OCI-LY7 (cell line): ENCODE data around the gene PROM2. TPM values are rescaled to one million over a fixed set of nuclear protein-coding genes. Genes with fewer than 3 reads are reported as not detected.

ENCODE experiments used
- BruUV-seq: library from RNA; stranded (reverse); fragments of 400-500 nt; replicated peaks from 2 replicates; lab custom pipeline; 2021; lab: Mats Ljungman, UMichigan
- CTCF ChIA-PET: fragments of 300-600 bp; sonication (Branson Sonifier 250); formaldehyde crosslinking; loops from one replicate; lab custom pipeline; 2022; ENCODE audit warnings: antibody characterized with exemption; ENCODE audit not compliant: unreplicated experiment; lab: Charles Lee
- POLR2A ChIA-PET: fragments of 300-600 bp; sonication (Branson Sonifier 250); formaldehyde crosslinking; loops from one replicate; lab custom pipeline; 2022; ENCODE audit warnings: antibody characterized with exemption; lab: Charles Lee
- DNase-seq: peaks from one replicate; pipeline ENCODE4 v3.0.0-alpha.2; 2015; ENCODE audit warnings: low spot score
- H2AFZ ChIP-seq: fragments of 200-600 bp; sonication (generic), shearing (Covaris generic); 2 replicates; pipeline ENCODE4 v1.6.1; 2014; ENCODE audit warnings: mild to moderate bottlenecking, antibody characterized with exemption, low read length, moderate library complexity
- H3K27ac ChIP-seq: fragments of 200-600 bp; sonication (generic); 2 replicates; pipeline ENCODE4 v1.5.1; 2014; ENCODE audit warnings: mixed run types, low read depth, mild to moderate bottlenecking, moderate library complexity, low read length, inconsistent platforms; ENCODE audit not compliant: poor library complexity, severe bottlenecking
- H3K36me3 ChIP-seq: fragments of 200-600 bp; sonication (generic); 2 replicates; pipeline ENCODE4 v1.6.1; 2014; ENCODE audit warnings: mild to moderate bottlenecking, antibody characterized with exemption, low read length, moderate library complexity, mixed read lengths; ENCODE audit not compliant: insufficient read depth
- H3K4me1 ChIP-seq: fragments of 200-600 bp; sonication (generic); 2 replicates; pipeline ENCODE4 v1.5.1; 2014; ENCODE audit warnings: mild to moderate bottlenecking, low read length; ENCODE audit not compliant: insufficient read depth, poor library complexity, severe bottlenecking
- H3K4me2 ChIP-seq: fragments of 200-600 bp; sonication (generic); 2 replicates; pipeline ENCODE4 v1.6.1; 2014; ENCODE audit warnings: mild to moderate bottlenecking, low read length
- H3K4me3 ChIP-seq: fragments of 200-600 bp; sonication (generic); 2 replicates; pipeline ENCODE4 v1.5.1; 2014; ENCODE audit warnings: mild to moderate bottlenecking, low read depth, low read length; ENCODE audit not compliant: poor library complexity, severe bottlenecking
- H3K79me2 ChIP-seq: fragments of 200-600 bp; sonication (generic); 2 replicates; pipeline ENCODE4 v1.6.1; 2016; ENCODE audit warnings: low read depth, mild to moderate bottlenecking, low read length, moderate library complexity, mixed read lengths; ENCODE audit not compliant: insufficient read depth
- H3K9me2 ChIP-seq: fragments of 200-600 bp; sonication (generic); 2 replicates; pipeline ENCODE4 v1.6.1; 2016; ENCODE audit warnings: mild to moderate bottlenecking, low read length, mixed read lengths; ENCODE audit not compliant: insufficient read depth
- H3K9me3 ChIP-seq: fragments of 200-600 bp; sonication (generic); 2 replicates; pipeline ENCODE4 v1.6.1; 2014; ENCODE audit warnings: mild to moderate bottlenecking, mixed run types, low read length, mixed read lengths
- H4K20me1 ChIP-seq: fragments of 200-600 bp; sonication (generic); 2 replicates; pipeline ENCODE4 v1.6.1; 2014; ENCODE audit warnings: mild to moderate bottlenecking, antibody characterized with exemption, low read length, moderate library complexity, mixed read lengths; ENCODE audit not compliant: insufficient read depth
- EZH2phosphoT487 ChIP-seq: fragments of 200-600 bp; sonication (generic); IDR thresholded peaks from 2 replicates; pipeline ENCODE4 v1.6.1; 2018; ENCODE audit warnings: low read depth, borderline replicate concordance, mild to moderate bottlenecking, mixed run types, antibody characterized with exemption, low read length, moderate library complexity, mixed read lengths
- intact Hi-C: fragments of 100-400 bp; cut with micrococcal nuclease; formaldehyde crosslinking; loops from one replicate; pipeline ENCODE4 v1.10.0; 2022; ENCODE audit not compliant: unreplicated experiment
- total RNA-seq, 2 experiments: library from RNA; depleted of rRNA in 1 of 2; stranded (reverse); fragments of >200 nt in 1 of 2; shearing (Covaris generic) in 1 of 2; gene quantifications; 2 replicates each; pipeline ENCODE4 v1.2.3, GENCODE V29; 2014 to 2022
- TF ChIP-seq, protein P1 (sequence below): fragments of 200-600 bp; sonication (generic); conservative IDR thresholded peaks from 2 replicates; pipeline ENCODE4 v1.5.1; 2014; ENCODE audit warnings: mild to moderate bottlenecking, antibody characterized with exemption, low read length, moderate library complexity, mixed read lengths

Gene PROM2
- total RNA-seq, 2 experiments from 2014 or later: 0.47 TPM; not detected in 1

DNA sequence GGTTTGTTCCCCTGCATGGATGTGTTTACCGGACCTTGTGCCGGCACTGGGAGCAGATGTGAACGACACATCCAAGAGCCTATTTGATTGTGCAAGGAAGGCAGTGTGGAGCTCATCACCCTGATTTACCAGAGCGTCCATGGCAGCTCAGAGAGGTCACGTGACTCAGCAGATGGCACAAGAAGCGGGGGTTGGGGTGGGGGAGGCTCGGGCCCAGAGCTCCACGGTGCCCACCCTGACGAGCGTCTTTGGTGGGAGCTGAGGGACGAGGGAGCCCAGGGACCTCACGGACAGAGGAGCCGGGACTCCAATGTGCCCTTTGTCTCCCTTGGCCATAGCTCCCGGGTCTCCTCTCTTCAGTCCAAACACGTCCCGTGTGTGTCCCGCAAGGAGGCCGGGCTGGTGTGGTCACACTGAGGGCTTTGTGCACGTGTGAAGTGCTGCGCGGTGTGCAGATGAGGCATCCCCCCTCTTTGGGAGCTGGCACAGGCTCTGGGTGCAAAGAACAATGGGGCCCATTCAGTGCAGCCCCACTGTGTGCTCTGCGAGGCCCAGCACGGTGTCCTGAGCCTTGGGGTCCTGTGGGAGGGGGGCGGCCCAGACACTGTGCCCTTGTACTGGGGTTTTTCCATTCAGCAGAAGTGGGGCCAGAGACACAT lies 38.4 kb downstream of the PROM2 start:
- DNase-seq: no peak
- Histone ChIP-seq H3K79me2 (no peaks in the 10 kb centered on the region), H4K20me1 (no peaks in the 10 kb centered on the region), H3K4me2 (no peak overlapping the region), H3K27ac (no peak overlapping the region), H3K36me3 (no peaks in the 10 kb centered on the region), H2AFZ (no peak overlapping the region), H3K4me3 (no peak overlapping the region), H3K9me2 (no peaks in the 10 kb centered on the region), H3K9me3 (no peaks in the 10 kb centered on the region), H3K4me1 (no peaks in the 10 kb centered on the region)
- TF ChIP-seq, protein P1, sequence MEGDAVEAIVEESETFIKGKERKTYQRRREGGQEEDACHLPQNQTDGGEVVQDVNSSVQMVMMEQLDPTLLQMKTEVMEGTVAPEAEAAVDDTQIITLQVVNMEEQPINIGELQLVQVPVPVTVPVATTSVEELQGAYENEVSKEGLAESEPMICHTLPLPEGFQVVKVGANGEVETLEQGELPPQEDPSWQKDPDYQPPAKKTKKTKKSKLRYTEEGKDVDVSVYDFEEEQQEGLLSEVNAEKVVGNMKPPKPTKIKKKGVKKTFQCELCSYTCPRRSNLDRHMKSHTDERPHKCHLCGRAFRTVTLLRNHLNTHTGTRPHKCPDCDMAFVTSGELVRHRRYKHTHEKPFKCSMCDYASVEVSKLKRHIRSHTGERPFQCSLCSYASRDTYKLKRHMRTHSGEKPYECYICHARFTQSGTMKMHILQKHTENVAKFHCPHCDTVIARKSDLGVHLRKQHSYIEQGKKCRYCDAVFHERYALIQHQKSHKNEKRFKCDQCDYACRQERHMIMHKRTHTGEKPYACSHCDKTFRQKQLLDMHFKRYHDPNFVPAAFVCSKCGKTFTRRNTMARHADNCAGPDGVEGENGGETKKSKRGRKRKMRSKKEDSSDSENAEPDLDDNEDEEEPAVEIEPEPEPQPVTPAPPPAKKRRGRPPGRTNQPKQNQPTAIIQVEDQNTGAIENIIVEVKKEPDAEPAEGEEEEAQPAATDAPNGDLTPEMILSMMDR: no peak
- no peak for TF ChIP-seq EZH2phosphoT487
- intact Hi-C loops: no loop called here
- ChIA-PET CTCF (no interaction called here), POLR2A (no interaction called here)
- no TSS peak for BruUV-seq

DNA sequence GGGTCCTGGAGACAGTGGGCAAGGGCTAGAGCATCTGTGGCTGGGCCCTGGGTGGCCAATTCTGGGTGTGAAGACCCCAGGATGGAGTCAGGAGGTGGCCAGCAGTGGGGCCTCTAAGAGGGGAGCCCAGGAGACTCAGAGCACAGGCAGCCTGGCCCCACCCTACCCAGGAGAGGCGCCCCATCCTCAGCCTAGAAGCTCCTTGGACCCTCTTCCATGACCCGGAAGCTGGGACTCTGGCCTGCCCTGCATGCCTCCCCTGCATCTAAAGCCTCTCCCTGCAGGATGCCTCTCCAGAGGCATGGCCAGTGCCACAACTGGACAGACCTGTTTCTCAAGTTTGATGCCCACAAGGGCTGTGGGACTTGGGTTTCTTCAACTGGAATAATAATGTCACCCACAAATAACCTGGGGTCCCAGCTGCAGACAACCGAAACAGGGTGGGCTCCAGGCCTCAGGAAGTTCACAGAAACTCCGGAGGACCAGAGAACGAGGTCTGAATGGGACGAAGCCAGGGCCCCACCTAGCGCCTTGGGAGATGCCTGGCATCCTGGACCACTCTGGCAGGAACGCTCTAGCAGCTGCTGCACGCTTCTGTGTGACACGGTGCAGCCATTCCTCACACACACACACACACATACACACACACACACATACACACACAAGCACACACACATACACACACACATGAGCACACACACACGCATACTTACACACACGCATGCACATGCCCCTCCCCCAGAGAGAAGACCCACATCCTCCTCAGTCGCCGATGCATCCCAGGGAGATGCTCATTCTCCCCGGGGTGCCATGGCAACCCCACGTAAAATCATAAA lies 39.3 kb downstream of the PROM2 start:
- H3K79me2 ChIP-seq: no peaks in the 10 kb centered on the region
- H4K20me1 ChIP-seq: no peaks in the 10 kb centered on the region
- ChIA-PET CTCF (interaction anchor here (0.6 kb wide), 1 partner anchor 18 kb away, joined by 3 read pairs; no protein-coding TSS in a partner anchor), POLR2A (no interaction called here)
- BruUV-seq: no TSS peak
- no peak overlapping the region for H3K4me3 ChIP-seq
- H3K36me3 ChIP-seq: no peaks in the 10 kb centered on the region
- H2AFZ ChIP-seq: no peak overlapping the region
- H3K4me2 ChIP-seq: no peak overlapping the region
- no peak for DNase-seq
- no peak overlapping the region for H3K27ac ChIP-seq
- no peak for TF ChIP-seq EZH2phosphoT487
- TF ChIP-seq, protein P1: no peak
- no peaks in the 10 kb centered on the region for H3K9me3 ChIP-seq
- H3K9me2 ChIP-seq: no peaks in the 10 kb centered on the region
- intact Hi-C loops: no loop called here
- H3K4me1 ChIP-seq: no peaks in the 10 kb centered on the region

DNA sequence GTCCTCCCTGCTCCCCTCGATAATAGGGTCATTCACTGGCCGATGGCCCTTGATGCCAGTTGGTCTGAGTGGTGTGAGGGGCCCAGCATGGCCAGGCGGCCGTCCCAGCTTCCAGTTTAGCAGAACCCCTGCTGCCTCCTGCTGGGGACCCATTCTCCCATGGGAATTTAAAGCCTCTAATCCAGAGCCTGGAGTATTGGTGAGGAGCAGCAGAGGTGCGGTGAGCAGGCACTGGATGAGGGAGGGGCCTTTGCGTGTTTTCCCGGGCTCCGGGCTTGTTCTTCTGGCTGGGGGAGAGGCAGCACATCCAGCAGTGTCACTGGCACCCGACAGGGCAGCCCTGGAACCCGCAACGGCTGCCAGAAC lies 40.3 kb downstream of the PROM2 start:
- Histone ChIP-seq H3K9me3 (no peaks in the 10 kb centered on the region), H3K4me2 (no peak overlapping the region), H2AFZ (no peak overlapping the region), H3K4me1 (no peaks in the 10 kb centered on the region), H3K27ac (no peak overlapping the region), H3K36me3 (no peaks in the 10 kb centered on the region), H3K79me2 (no peaks in the 10 kb centered on the region), H3K9me2 (no peaks in the 10 kb centered on the region), H4K20me1 (no peaks in the 10 kb centered on the region), H3K4me3 (no peak overlapping the region)
- ChIA-PET POLR2A (no interaction called here), CTCF (no interaction called here)
- BruUV-seq: no TSS peak
- intact Hi-C loops: no loop called here
- DNase-seq: no peak
- TF ChIP-seq EZH2phosphoT487: no peak
- TF ChIP-seq, protein P1: no peak
